IPS-15b (cell line): ENCODE measurements around the gene RNASET2.
"Not testable (repeated sequence)": the region's sequence is repeated elsewhere in the genome, so short reads cannot be mapped to it uniquely, and the experiment has no call there.

Experiments
- H3K27me3 ChIP-seq: one replicate; pipeline ENCODE4 v1.6.1; 2013; ENCODE audit warnings: low read length; ENCODE audit not compliant: control insufficient read depth, insufficient read depth
- H3K36me3 ChIP-seq: one replicate; pipeline ENCODE4 v1.6.1; 2013; ENCODE audit warnings: low read length; ENCODE audit not compliant: control insufficient read depth, insufficient read depth
- H3K4me1 ChIP-seq: one replicate; pipeline ENCODE4 v1.6.1; 2013; ENCODE audit warnings: mild to moderate bottlenecking, low read length; ENCODE audit not compliant: control insufficient read depth, insufficient read depth
- H3K4me3 ChIP-seq: one replicate; pipeline ENCODE4 v1.5.1; 2013; ENCODE audit warnings: low read depth, low read length
- H3K9ac ChIP-seq: one replicate; pipeline ENCODE4 v1.6.1; 2013; ENCODE audit warnings: low read depth, mild to moderate bottlenecking, low read length
- H3K9me3 ChIP-seq: one replicate; pipeline ENCODE4 v1.6.1; 2013; ENCODE audit warnings: mild to moderate bottlenecking, low read length; ENCODE audit not compliant: control insufficient read depth, insufficient read depth

Gene RNASET2

GRCh38 chr6:166951670-166952060 is 4.7 kb downstream of the RNASET2 start:
- Histone ChIP-seq H3K4me1 (peaks cover 8% of the 10 kb centered on the region), H3K4me3 (no peak overlapping the region), H3K27me3 (no peaks in the 10 kb centered on the region), H3K9me3 (no peaks in the 10 kb centered on the region), H3K36me3 (peaks cover 4% of the 10 kb centered on the region), H3K9ac (no peak overlapping the region)

GRCh38 chr6:166950892-166951669 is 5.3 kb downstream of the RNASET2 start:
- not testable (repeated sequence) for H3K27me3 ChIP-seq, H3K36me3 ChIP-seq, H3K4me1 ChIP-seq, H3K9me3 ChIP-seq, H3K4me3 ChIP-seq, H3K9ac ChIP-seq

GRCh38 chr6:166950443-166950821 is 5.9 kb downstream of the RNASET2 start:
- Histone ChIP-seq H3K9me3 (no peaks in the 10 kb centered on the region), H3K36me3 (peaks cover 7% of the 10 kb centered on the region), H3K9ac (no peak overlapping the region), H3K4me3 (no peak overlapping the region), H3K27me3 (no peaks in the 10 kb centered on the region), H3K4me1 (peaks cover 8% of the 10 kb centered on the region)

- H3K4me1 ChIP-seq = peaks cover 8% of the 10 kb centered on the region
- H3K9me3 ChIP-seq = no peaks in the 10 kb centered on the region
- peak overlapping the region; percentile 7 for H3K4me3 ChIP-seq
- H3K27me3 ChIP-seq = no peaks in the 10 kb centered on the region
- H3K9ac ChIP-seq = no peak overlapping the region
- H3K36me3 ChIP-seq = peaks cover 7% of the 10 kb centered on the region
Observed at GRCh38 chr6:166949528-166950442, 6.6 kb downstream of the RNASET2 start.

- not testable (repeated sequence) for H3K9ac ChIP-seq, H3K36me3 ChIP-seq, H3K4me3 ChIP-seq, H3K4me1 ChIP-seq, H3K9me3 ChIP-seq, H3K27me3 ChIP-seq
Observed at GRCh38 chr6:166948724-166949123, 7.6 kb downstream of the RNASET2 start.

- Histone ChIP-seq H3K4me1 (peaks cover 8% of the 10 kb centered on the region), H3K4me3 (no peak overlapping the region), H3K36me3 (peaks cover 7% of the 10 kb centered on the region), H3K9ac (no peak overlapping the region), H3K27me3 (no peaks in the 10 kb centered on the region), H3K9me3 (no peaks in the 10 kb centered on the region)
Observed at GRCh38 chr6:166947251-166947650, 9.1 kb downstream of the RNASET2 start.

GRCh38 chr6:166946125-166946524 is 10.2 kb downstream of the RNASET2 start:
- no peaks in the 10 kb centered on the region for H3K9me3 ChIP-seq
- no peaks in the 10 kb centered on the region for H3K27me3 ChIP-seq
- H3K4me3 ChIP-seq = no peak overlapping the region
- H3K36me3 ChIP-seq = peaks cover 7% of the 10 kb centered on the region
- H3K4me1 ChIP-seq = peaks cover 8% of the 10 kb centered on the region
- H3K9ac ChIP-seq = no peak overlapping the region

GRCh38 chr6:166944666-166945256 is 11.6 kb downstream of the RNASET2 start:
- H3K9ac ChIP-seq = no peak overlapping the region
- no peaks in the 10 kb centered on the region for H3K27me3 ChIP-seq
- no peaks in the 10 kb centered on the region for H3K4me1 ChIP-seq
- peaks cover 3% of the 10 kb centered on the region for H3K36me3 ChIP-seq
- H3K9me3 ChIP-seq = no peaks in the 10 kb centered on the region
- no peak overlapping the region for H3K4me3 ChIP-seq

- H3K36me3 ChIP-seq = peaks cover 8% of the 10 kb centered on the region
- no peak overlapping the region for H3K9ac ChIP-seq
- no peak overlapping the region for H3K4me3 ChIP-seq
- H3K9me3 ChIP-seq = no peaks in the 10 kb centered on the region
- H3K4me1 ChIP-seq = no peaks in the 10 kb centered on the region
- no peaks in the 10 kb centered on the region for H3K27me3 ChIP-seq
Observed at GRCh38 chr6:166942393-166943168, 13.8 kb downstream of the RNASET2 start.

GRCh38 chr6:166940643-166941068 is 15.7 kb downstream of the RNASET2 start:
- Histone ChIP-seq H3K4me3 (no peak overlapping the region), H3K4me1 (no peaks in the 10 kb centered on the region), H3K9me3 (no peaks in the 10 kb centered on the region), H3K27me3 (no peaks in the 10 kb centered on the region), H3K36me3 (peaks cover 8% of the 10 kb centered on the region), H3K9ac (no peak overlapping the region)

GRCh38 chr6:166939894-166940293 is 16.5 kb downstream of the RNASET2 start:
- Histone ChIP-seq H3K4me1 (no peaks in the 10 kb centered on the region), H3K9ac (no peak overlapping the region), H3K9me3 (no peaks in the 10 kb centered on the region), H3K27me3 (no peaks in the 10 kb centered on the region), H3K36me3 (peaks cover 8% of the 10 kb centered on the region), H3K4me3 (no peak overlapping the region)
